K562 (cell line): ENCODE data around the gene IKZF4. TPM values are rescaled to one million over a fixed set of nuclear protein-coding genes. Genes with fewer than 3 reads are reported as not detected.

ENCODE experiments used
- BACH1 ChIP-seq: fragments of 200-800 bp; sonication (Bioruptor generic); IDR thresholded peaks from 2 replicates; pipeline ENCODE4 v1.6.1; 2016; ENCODE audit warnings: missing genetic modification characterization, missing compliant biosample characterization
- FOXJ2 ChIP-seq: fragments of 200-800 bp; sonication (Bioruptor generic); IDR thresholded peaks from 2 replicates; pipeline ENCODE4 v1.6.1; 2016; ENCODE audit warnings: missing genetic modification characterization, missing compliant biosample characterization
- KLF13 ChIP-seq: fragments of 450-650 bp; IDR thresholded peaks from 2 replicates; pipeline ENCODE4 v1.6.1; 2016; ENCODE audit warnings: missing genetic modification characterization, low read depth, mild to moderate bottlenecking, missing compliant biosample characterization, moderate library complexity, borderline replicate concordance
- MAFF ChIP-seq: IDR thresholded peaks from 2 replicates; pipeline ENCODE4 v1.6.1; 2012; ENCODE audit warnings: low read length, improper control_type of control experiment
- RFX1 ChIP-seq: fragments of 450-650 bp; IDR thresholded peaks from 2 replicates; pipeline ENCODE4 v1.6.1; 2016; ENCODE audit warnings: mild to moderate bottlenecking, moderate library complexity
- XRCC4 ChIP-seq: IDR thresholded peaks from one replicate; pipeline ENCODE4 v1.6.1; 2011; ENCODE audit not compliant: insufficient read depth, insufficient read length; ENCODE audit errors: extremely low read depth
- ZNF431 ChIP-seq: sonication (generic); formaldehyde crosslinking; IDR thresholded peaks from 2 replicates; pipeline ENCODE4 v1.8.0; 2022; ENCODE audit warnings: mild to moderate bottlenecking, missing genetic modification reagents
- ZNF644 ChIP-seq: fragments of 200-800 bp; sonication (Bioruptor generic); IDR thresholded peaks from 2 replicates; pipeline ENCODE4 v1.6.1; 2016; ENCODE audit warnings: low read depth, missing genetic modification characterization, missing compliant biosample characterization
- polyA plus RNA-seq, 8 experiments: library from polyadenylated mRNA; depleted of rRNA in 4 of 8; stranded (reverse) in 5 of 8; unstranded in 3 of 8; fragments of >200 nt; fragmentation: Nextera tagmentation in 2 of 8; fragmentation: Illumina TruSeq in 1 of 8; extraction: Ambion mirVana in 2 of 8; extraction: Trizol in 1 of 8; gene quantifications; 2 replicates each; pipeline versions ENCODE4 v1.2.1 to v1.2.3, GENCODE V29; 2011 to 2014; ENCODE audit warnings: inconsistent platforms in 1 of 8, missing spikeins in 1 of 8
- total RNA-seq, 7 experiments: library from RNA; depleted of rRNA in 6 of 7; stranded (reverse); fragments of >200 nt in 6 of 7; fragmentation: Illumina TruSeq in 2 of 7; extraction: Trizol in 2 of 7; gene quantifications; 2 replicates each; pipeline versions ENCODE4 v1.2.1 to v1.2.3, GENCODE V29; 2011 to 2021; ENCODE audit warnings: low replicate concordance in 1 of 7
- TF ChIP-seq, protein P1 (sequence below), 2 experiments: fragments of 450-650 bp in 1 of 2; sonication (generic) in 1 of 2; formaldehyde crosslinking in 1 of 2; IDR thresholded peaks; 2 replicates each; pipeline versions ENCODE4 v1.7.1 to v1.9.0; 2016 to 2022; ENCODE audit warnings: inconsistent platforms in 1 of 2, mild to moderate bottlenecking in 1 of 2, missing genetic modification reagents in 1 of 2
- TF ChIP-seq, protein P2 (sequence below): fragments of 450-650 bp; IDR thresholded peaks from 2 replicates; pipeline ENCODE4 v1.6.1; 2016; ENCODE audit warnings: borderline replicate concordance
- TF ChIP-seq, protein P3 (sequence below): sonication (generic); formaldehyde crosslinking; IDR thresholded peaks from 2 replicates; pipeline ENCODE4 v1.8.0; 2022; ENCODE audit warnings: missing genetic modification reagents, mild to moderate bottlenecking, borderline replicate concordance

Gene IKZF4
- total and polyA plus RNA-seq, 9 of the 15 experiments (the other 6 are each of a cell fraction or from before 2014, with no cell fraction given) = 1.9 to 16.3 (median 3.6) TPM

DNA sequence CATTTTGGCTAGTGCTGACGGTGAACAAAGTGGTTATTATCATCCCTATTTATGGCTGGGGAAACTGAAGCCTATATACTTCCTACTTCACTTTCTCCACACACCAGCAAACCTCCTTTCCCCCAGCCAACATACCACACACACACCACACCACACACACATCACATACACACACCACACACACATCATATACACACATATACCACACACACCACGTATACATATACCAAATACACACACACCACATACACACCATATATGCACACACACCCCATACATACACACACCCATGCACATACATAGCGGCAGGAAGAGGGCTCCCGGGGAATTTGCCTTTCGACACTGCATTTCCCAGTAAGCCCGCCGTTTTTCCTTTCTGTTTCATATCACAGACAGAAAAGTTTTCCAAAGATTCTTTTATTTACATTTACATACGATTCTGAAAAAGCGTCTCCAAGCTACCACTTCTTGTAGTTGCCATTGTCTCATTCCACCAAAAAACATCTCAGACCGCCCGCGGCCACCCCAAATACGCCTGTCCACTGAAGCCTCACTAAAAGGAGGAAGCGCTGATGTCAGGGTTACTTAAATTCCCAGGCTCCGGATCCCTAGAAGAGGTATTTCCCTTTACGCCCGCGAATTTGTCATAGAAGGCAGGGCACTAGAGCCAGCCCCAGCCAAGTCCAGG lies 47.8 kb upstream of the IKZF4 start (continued):
- TF ChIP-seq, protein P1, sequence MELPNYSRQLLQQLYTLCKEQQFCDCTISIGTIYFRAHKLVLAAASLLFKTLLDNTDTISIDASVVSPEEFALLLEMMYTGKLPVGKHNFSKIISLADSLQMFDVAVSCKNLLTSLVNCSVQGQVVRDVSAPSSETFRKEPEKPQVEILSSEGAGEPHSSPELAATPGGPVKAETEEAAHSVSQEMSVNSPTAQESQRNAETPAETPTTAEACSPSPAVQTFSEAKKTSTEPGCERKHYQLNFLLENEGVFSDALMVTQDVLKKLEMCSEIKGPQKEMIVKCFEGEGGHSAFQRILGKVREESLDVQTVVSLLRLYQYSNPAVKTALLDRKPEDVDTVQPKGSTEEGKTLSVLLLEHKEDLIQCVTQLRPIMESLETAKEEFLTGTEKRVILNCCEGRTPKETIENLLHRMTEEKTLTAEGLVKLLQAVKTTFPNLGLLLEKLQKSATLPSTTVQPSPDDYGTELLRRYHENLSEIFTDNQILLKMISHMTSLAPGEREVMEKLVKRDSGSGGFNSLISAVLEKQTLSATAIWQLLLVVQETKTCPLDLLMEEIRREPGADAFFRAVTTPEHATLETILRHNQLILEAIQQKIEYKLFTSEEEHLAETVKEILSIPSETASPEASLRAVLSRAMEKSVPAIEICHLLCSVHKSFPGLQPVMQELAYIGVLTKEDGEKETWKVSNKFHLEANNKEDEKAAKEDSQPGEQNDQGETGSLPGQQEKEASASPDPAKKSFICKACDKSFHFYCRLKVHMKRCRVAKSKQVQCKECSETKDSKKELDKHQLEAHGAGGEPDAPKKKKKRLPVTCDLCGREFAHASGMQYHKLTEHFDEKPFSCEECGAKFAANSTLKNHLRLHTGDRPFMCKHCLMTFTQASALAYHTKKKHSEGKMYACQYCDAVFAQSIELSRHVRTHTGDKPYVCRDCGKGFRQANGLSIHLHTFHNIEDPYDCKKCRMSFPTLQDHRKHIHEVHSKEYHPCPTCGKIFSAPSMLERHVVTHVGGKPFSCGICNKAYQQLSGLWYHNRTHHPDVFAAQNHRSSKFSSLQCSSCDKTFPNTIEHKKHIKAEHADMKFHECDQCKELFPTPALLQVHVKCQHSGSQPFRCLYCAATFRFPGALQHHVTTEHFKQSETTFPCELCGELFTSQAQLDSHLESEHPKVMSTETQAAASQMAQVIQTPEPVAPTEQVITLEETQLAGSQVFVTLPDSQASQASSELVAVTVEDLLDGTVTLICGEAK (IDR thresholded peaks at IDR 0.05) = peak; percentile 76; the same call in 1 of the 2 replicates
- TF ChIP-seq, protein P1 (CRISPR knock-in tag; IDR thresholded peaks at IDR 0.05) = peak; percentile 17; the same call in 1 of the 2 replicates
- no peak for TF ChIP-seq KLF13 (tag)
- no peak for TF ChIP-seq FOXJ2 (tag)
- no peak for TF ChIP-seq XRCC4
- TF ChIP-seq BACH1 (tag) = no peak
- no peak for TF ChIP-seq ZNF431 (CRISPR knock-in tag)
- TF ChIP-seq, protein P2, sequence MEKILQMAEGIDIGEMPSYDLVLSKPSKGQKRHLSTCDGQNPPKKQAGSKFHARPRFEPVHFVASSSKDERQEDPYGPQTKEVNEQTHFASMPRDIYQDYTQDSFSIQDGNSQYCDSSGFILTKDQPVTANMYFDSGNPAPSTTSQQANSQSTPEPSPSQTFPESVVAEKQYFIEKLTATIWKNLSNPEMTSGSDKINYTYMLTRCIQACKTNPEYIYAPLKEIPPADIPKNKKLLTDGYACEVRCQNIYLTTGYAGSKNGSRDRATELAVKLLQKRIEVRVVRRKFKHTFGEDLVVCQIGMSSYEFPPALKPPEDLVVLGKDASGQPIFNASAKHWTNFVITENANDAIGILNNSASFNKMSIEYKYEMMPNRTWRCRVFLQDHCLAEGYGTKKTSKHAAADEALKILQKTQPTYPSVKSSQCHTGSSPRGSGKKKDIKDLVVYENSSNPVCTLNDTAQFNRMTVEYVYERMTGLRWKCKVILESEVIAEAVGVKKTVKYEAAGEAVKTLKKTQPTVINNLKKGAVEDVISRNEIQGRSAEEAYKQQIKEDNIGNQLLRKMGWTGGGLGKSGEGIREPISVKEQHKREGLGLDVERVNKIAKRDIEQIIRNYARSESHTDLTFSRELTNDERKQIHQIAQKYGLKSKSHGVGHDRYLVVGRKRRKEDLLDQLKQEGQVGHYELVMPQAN = peak; percentile 93
- TF ChIP-seq, protein P3, sequence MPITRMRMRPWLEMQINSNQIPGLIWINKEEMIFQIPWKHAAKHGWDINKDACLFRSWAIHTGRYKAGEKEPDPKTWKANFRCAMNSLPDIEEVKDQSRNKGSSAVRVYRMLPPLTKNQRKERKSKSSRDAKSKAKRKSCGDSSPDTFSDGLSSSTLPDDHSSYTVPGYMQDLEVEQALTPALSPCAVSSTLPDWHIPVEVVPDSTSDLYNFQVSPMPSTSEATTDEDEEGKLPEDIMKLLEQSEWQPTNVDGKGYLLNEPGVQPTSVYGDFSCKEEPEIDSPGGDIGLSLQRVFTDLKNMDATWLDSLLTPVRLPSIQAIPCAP (CRISPR knock-in tag) = no peak
- no peak for TF ChIP-seq MAFF
- TF ChIP-seq ZNF644 (tag) = no peak
- no peak for TF ChIP-seq RFX1
